CD4-positive, alpha-beta memory T cell (primary cell): ENCODE measurements around the gene SLC6A7. TPM values are rescaled to one million over a fixed set of nuclear protein-coding genes. Genes with fewer than 3 reads are reported as not detected.

ENCODE experiments used
- CTCF ChIA-PET: fragments of 350-600 bp; sonication (Branson Sonifier 250); formaldehyde crosslinking; loops from one replicate; lab custom pipeline; 2021; ENCODE audit warnings: inconsistent platforms; ENCODE audit not compliant: partially characterized antibody; lab: Charles Lee
- POLR2A ChIA-PET: fragments of 350-600 bp; sonication (Branson Sonifier 250); formaldehyde crosslinking; loops from one replicate; lab custom pipeline; 2021; ENCODE audit not compliant: partially characterized antibody; lab: Charles Lee
- DNase-seq, 5 donors: peaks; one replicate each; pipeline versions ENCODE4 v3.0.0 to v3.0.0-alpha.2; 2020 to 2022; ENCODE audit warnings: mixed read lengths in 1 of 5
- H3K27ac ChIP-seq: one replicate; pipeline ENCODE4 v1.7.0; 2013; ENCODE audit warnings: low read depth, low read length
- H3K27me3 ChIP-seq: 2 replicates; pipeline ENCODE4 v1.7.0; 2013; ENCODE audit warnings: mild to moderate bottlenecking, low read length, moderate library complexity; ENCODE audit not compliant: insufficient read depth
- H3K36me3 ChIP-seq: 2 replicates; pipeline ENCODE4 v1.7.0; 2013; ENCODE audit warnings: mild to moderate bottlenecking, low read length, moderate library complexity; ENCODE audit not compliant: insufficient read depth
- H3K4me1 ChIP-seq: 2 replicates; pipeline ENCODE4 v1.7.0; 2013; ENCODE audit warnings: mild to moderate bottlenecking, low read length, moderate library complexity; ENCODE audit not compliant: insufficient read depth
- H3K4me3 ChIP-seq, 2 donors: one replicate each; pipeline ENCODE4 v1.7.0; 2013; ENCODE audit warnings: low read length in 2 of 2, mild to moderate bottlenecking in 1 of 2
- H3K9me3 ChIP-seq, 2 donors: one replicate each; pipeline ENCODE4 v1.7.0; 2013; ENCODE audit warnings: low read length in 2 of 2, control low read depth in 1 of 2; ENCODE audit not compliant: control insufficient read depth in 1 of 2
- H3K27ac Mint-ChIP-seq, 7 donors: one replicate each; pipeline ENCODE4 v1.8.0; 2020 to 2021; ENCODE audit warnings: mixed read lengths in 7 of 7, mild to moderate bottlenecking in 6 of 7, inconsistent platforms in 3 of 7, moderate library complexity in 3 of 7
- H3K27me3 Mint-ChIP-seq, 2 donors: one replicate each; pipeline ENCODE4 v1.8.0; 2020 to 2021; ENCODE audit warnings: mixed read lengths in 2 of 2
- H3K36me3 Mint-ChIP-seq, 2 donors: one replicate each; pipeline ENCODE4 v1.8.0; 2020 to 2021; ENCODE audit warnings: mixed read lengths in 2 of 2, inconsistent platforms in 1 of 2, mild to moderate bottlenecking in 1 of 2
- H3K4me1 Mint-ChIP-seq, 4 donors: one replicate each; pipeline ENCODE4 v1.8.0; 2020 to 2021; ENCODE audit warnings: mixed read lengths in 4 of 4, mild to moderate bottlenecking in 1 of 4
- H3K4me3 Mint-ChIP-seq, 8 donors: one replicate each; pipeline ENCODE4 v1.8.0; 2020 to 2021; ENCODE audit warnings: mixed read lengths in 8 of 8, mild to moderate bottlenecking in 7 of 8, moderate library complexity in 6 of 8, inconsistent platforms in 3 of 8
- H3K9me3 Mint-ChIP-seq, 8 donors: one replicate each; pipeline ENCODE4 v1.8.0; 2020 to 2021; ENCODE audit warnings: mixed read lengths in 8 of 8, mild to moderate bottlenecking in 5 of 8, inconsistent platforms in 3 of 8, moderate library complexity in 1 of 8
- intact Hi-C: fragments of 100-400 bp; cut with micrococcal nuclease; formaldehyde crosslinking; loops from one replicate; pipeline ENCODE4 v1.15.1; 2023
- polyA plus RNA-seq, 2 donors: library from polyadenylated mRNA; unstranded; fragments of 300-500 nt; fragmentation: Illumina TruSeq; gene quantifications; one replicate each; pipeline ENCODE4 v1.2.3, GENCODE V29; 2021
- total RNA-seq, 2 experiments: library from RNA; stranded (reverse); gene quantifications; one replicate each; pipeline ENCODE4 v1.2.3, GENCODE V29; 2021

SLC6A7 gene
- total and polyA plus RNA-seq, 4 experiments from 2014 or later: not detected

DNA sequence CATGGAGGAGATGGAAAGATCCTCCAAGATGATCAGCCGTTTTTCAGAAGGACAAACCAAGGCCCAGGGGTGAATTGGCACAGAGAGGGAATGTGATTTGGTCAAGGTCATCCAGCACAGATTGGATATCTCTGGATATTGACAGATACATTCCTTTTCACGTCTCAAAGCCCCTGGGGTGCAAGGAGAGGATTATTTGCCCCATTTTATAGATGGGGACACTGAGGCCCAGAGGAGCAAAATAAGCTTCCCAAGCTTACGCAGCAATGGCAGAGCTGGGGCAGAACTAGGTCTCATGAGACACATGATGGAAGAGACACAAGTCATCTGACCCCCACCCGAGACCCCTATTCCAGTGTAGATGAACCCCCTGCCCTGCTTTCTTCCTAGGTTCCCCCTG, 33.3 kb upstream of the SLC6A7 start:
- H3K27me3 ChIP-seq: no peaks in the 10 kb centered on the region
- intact Hi-C loops: no loop called here
- peaks cover 17 to 32% of the 10 kb centered on the region in 2 donors for H3K27me3 Mint-ChIP-seq
- H3K27ac ChIP-seq: no peak overlapping the region
- H3K4me1 ChIP-seq: peaks cover 7% of the 10 kb centered on the region
- ChIA-PET CTCF (no interaction called here), POLR2A (no interaction called here)
- no peaks in the 10 kb centered on the region for H3K9me3 ChIP-seq
- no peak overlapping the region for H3K27ac Mint-ChIP-seq
- H3K4me3 ChIP-seq: no peak overlapping the region
- no peaks in the 10 kb centered on the region for H3K9me3 Mint-ChIP-seq
- peaks cover 4 to 10% (median 7%) of the 10 kb centered on the region in 4 donors for H3K4me1 Mint-ChIP-seq
- no peak overlapping the region for H3K4me3 Mint-ChIP-seq
- DNase-seq: no peak
- no peaks in the 10 kb centered on the region for H3K36me3 ChIP-seq
- H3K36me3 Mint-ChIP-seq: no peaks in the 10 kb centered on the region

DNA sequence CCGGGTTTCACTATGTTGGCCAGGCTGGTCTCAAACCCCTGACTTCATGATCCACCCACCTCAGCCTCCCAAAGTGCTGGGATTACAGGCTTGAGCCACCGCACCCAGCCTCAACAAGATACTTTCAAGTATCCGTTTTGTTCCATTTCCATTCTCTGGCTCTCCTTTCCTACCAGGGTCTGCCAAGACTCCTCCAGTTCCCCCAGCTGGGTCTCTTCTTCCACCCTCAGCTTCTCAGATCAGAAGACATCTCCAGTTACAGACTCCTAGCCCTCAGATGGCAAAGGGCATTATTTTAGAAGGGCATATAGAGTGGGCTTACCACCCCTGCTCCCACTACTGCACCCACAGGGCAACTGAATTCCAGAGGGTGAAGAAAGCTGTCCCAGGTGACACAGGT, 32.7 kb upstream of the SLC6A7 start:
- Mint-ChIP-seq H3K27me3 (peaks cover 17 to 34% of the 10 kb centered on the region in 2 donors), H3K4me3 (peak overlapping the region in 5 of 8 donors; percentile 2 to 64 (median 15)), H3K27ac (no peak overlapping the region), H3K4me1 (peaks cover 4 to 10% (median 7%) of the 10 kb centered on the region in 4 donors), H3K36me3 (no peaks in the 10 kb centered on the region), H3K9me3 (no peaks in the 10 kb centered on the region)
- ChIA-PET POLR2A (no interaction called here), CTCF (interaction anchor here (1.6 to 3.2 kb wide), 2 partner anchors 17 to 194 kb away, joined by 5 to 16 read pairs; no protein-coding TSS in a partner anchor)
- intact Hi-C loops: no loop called here
- no peaks in the 10 kb centered on the region for H3K27me3 ChIP-seq
- peaks cover 7% of the 10 kb centered on the region for H3K4me1 ChIP-seq
- no peak overlapping the region for H3K27ac ChIP-seq
- DNase-seq: no peak
- H3K36me3 ChIP-seq: no peaks in the 10 kb centered on the region
- no peak overlapping the region for H3K4me3 ChIP-seq
- H3K9me3 ChIP-seq: no peaks in the 10 kb centered on the region

DNA sequence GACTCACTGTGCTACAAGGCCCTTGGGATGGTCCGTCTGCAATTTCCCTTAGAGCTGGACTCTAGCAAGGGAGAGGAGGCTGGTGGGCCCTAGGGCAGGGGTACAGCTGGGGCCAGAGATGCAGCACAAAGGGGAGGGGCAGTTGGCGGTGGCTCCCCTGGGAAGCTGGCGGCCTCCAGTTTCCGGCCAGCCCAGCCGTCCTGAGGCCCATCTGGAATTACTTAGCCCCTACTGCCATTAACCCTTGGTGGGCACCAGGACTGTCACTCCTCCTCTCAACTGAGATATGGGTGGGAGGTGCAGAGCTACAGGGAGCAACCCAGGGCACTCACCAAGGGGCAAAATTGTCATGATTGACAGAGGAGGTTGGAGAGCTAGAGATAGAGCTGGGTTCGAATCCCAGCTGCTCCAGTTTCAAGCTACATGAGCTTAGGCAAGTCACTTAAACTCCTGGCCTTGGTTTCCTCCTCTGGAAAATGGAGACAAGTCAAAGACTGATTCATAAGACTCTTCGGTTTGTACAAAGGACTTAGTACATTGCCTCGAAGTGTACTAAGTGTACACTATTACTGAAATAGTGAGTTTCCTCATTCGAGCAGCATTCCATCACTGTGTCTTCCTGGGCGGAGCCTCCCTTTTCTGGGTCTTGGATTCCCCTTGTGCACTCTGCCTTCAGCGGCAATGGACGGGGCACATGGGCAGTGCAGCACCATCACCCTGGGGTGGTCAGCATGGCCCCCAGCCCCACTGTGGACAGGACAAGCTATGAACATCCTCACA, 31.5 kb upstream of the SLC6A7 start:
- Histone ChIP-seq H3K27me3 (no peaks in the 10 kb centered on the region), H3K36me3 (no peaks in the 10 kb centered on the region), H3K27ac (no peak overlapping the region), H3K9me3 (no peaks in the 10 kb centered on the region), H3K4me3 (no peak overlapping the region), H3K4me1 (peaks cover 7% of the 10 kb centered on the region)
- H3K4me3 Mint-ChIP-seq: peak overlapping the region in 1 of 8 donors; percentile 36
- no peaks in the 10 kb centered on the region for H3K9me3 Mint-ChIP-seq
- peaks cover 4 to 10% (median 7%) of the 10 kb centered on the region in 4 donors for H3K4me1 Mint-ChIP-seq
- POLR2A ChIA-PET: no interaction called here
- CTCF ChIA-PET: interaction anchor here (1.6 to 3.2 kb wide), 3 partner anchors 16 to 280 kb away, joined by 3 to 16 read pairs (median 5); no protein-coding TSS in a partner anchor
- H3K27ac Mint-ChIP-seq: no peak overlapping the region
- H3K27me3 Mint-ChIP-seq: peaks cover 17 to 34% of the 10 kb centered on the region in 2 donors
- H3K36me3 Mint-ChIP-seq: no peaks in the 10 kb centered on the region
- intact Hi-C loops: no loop called here
- no peak for DNase-seq

DNA sequence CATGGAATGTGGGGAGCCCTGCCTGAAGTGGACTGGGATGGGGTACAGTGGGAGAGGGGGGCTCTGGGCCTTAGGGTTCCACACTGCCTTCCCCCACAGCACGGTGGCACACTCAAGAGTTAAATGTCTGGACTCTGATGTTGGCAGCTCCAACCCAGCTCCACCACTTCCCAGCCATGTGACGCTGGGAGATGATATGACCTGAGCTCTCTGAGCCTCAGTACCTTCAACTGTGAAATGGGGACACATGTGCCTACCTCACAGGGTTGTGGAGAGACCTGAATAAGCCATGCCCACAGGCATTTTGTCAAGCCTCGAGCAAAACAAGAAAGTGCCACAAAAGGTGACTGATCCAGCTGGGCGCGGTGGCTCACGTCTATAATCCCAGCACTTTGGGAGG, 30.8 kb upstream of the SLC6A7 start:
- H3K4me3 ChIP-seq: no peak overlapping the region
- ChIA-PET CTCF (interaction anchor here (0.9 to 3.2 kb wide), 5 partner anchors 15 to 279 kb away, joined by 3 to 16 read pairs (median 4); no protein-coding TSS in a partner anchor), POLR2A (no interaction called here)
- Mint-ChIP-seq H3K4me3 (no peak overlapping the region), H3K4me1 (peaks cover 4 to 10% (median 7%) of the 10 kb centered on the region in 4 donors), H3K27me3 (peaks cover 15 to 27% of the 10 kb centered on the region in 2 donors), H3K36me3 (no peaks in the 10 kb centered on the region), H3K9me3 (no peaks in the 10 kb centered on the region), H3K27ac (no peak overlapping the region)
- no peaks in the 10 kb centered on the region for H3K36me3 ChIP-seq
- H3K9me3 ChIP-seq: no peaks in the 10 kb centered on the region
- no peak overlapping the region for H3K27ac ChIP-seq
- DNase-seq: no peak
- intact Hi-C loops: no loop called here
- H3K4me1 ChIP-seq: peaks cover 7% of the 10 kb centered on the region
- no peaks in the 10 kb centered on the region for H3K27me3 ChIP-seq

DNA sequence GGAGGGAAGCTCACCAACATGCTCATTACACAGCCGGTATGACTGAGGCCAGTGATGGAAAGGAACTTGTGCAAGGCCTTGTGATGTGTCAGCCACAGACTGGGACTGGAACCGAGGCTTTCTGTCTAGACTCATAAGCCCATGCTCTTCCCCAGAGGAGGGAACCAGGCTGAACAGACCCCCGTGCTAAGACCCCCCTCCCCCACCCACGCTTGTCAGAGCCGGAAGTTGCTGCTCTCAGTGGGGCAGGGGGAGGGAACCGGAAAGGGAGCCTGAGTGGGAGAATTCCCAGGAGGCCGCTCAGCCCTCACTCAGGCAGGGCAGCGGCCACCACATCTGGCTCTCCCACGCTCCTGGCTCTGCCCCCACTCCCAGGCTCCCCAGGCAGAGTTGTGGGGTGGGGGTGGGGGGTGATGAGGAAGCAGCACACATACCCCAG, 30.1 kb upstream of the SLC6A7 start:
- Histone ChIP-seq H3K36me3 (no peaks in the 10 kb centered on the region), H3K4me1 (peaks cover 7% of the 10 kb centered on the region), H3K27me3 (no peaks in the 10 kb centered on the region), H3K27ac (no peak overlapping the region), H3K4me3 (no peak overlapping the region), H3K9me3 (no peaks in the 10 kb centered on the region)
- H3K27me3 Mint-ChIP-seq: peaks cover 15 to 24% of the 10 kb centered on the region in 2 donors
- intact Hi-C loops: no loop called here
- H3K27ac Mint-ChIP-seq: no peak overlapping the region
- peaks cover 4 to 10% (median 7%) of the 10 kb centered on the region in 4 donors for H3K4me1 Mint-ChIP-seq
- DNase-seq: no peak
- no peaks in the 10 kb centered on the region for H3K36me3 Mint-ChIP-seq
- H3K9me3 Mint-ChIP-seq: no peaks in the 10 kb centered on the region
- H3K4me3 Mint-ChIP-seq: no peak overlapping the region
- ChIA-PET CTCF (interaction anchor here (0.7 to 3.2 kb wide), 4 partner anchors 57 to 191 kb away, joined by 3 to 16 read pairs (median 4); no protein-coding TSS in a partner anchor), POLR2A (no interaction called here)

DNA sequence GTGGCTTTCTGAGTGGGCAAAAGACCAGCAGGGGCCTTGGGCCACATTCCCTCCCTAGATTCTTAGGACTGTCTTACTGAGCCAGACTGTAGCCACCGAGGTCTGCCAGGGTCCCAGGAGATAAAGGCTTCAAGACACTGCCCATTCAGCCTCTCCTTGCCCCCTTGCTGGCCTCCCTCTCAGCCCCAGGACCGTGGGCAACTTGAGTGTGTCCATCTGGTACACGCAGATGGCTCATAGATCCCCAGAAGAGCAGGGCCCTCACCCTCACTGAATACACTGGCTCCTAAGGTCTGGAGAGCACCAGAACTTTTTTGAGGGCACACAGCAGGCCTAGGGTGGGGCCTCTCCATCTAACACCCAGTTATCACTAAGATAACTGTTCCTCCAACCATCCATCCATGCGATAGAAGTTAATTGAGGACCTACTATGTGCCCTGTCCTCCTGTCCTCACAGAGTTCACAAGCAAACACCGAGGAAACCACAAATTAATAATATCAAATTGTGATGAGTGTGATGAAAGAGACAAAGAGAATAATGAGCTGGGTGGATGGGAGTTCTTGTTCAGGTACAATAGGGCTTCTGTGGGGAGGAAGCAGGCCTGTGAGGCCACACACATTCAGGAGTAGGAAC, 29.3 kb upstream of the SLC6A7 start:
- no peaks in the 10 kb centered on the region for H3K9me3 ChIP-seq
- no peaks in the 10 kb centered on the region for H3K27me3 ChIP-seq
- H3K27ac ChIP-seq: no peak overlapping the region
- Mint-ChIP-seq H3K4me1 (peaks cover 4 to 10% (median 7%) of the 10 kb centered on the region in 4 donors), H3K4me3 (no peak overlapping the region), H3K27ac (peak overlapping the region in 1 of 7 donors; percentile 4), H3K9me3 (no peaks in the 10 kb centered on the region), H3K36me3 (no peaks in the 10 kb centered on the region), H3K27me3 (peaks cover 19 to 22% of the 10 kb centered on the region in 2 donors)
- CTCF ChIA-PET: interaction anchor here (1.5 kb wide), 1 partner anchor 58 kb away, joined by 4 read pairs; no protein-coding TSS in a partner anchor
- H3K36me3 ChIP-seq: no peaks in the 10 kb centered on the region
- intact Hi-C loops: loop anchor here (1.0 kb wide), 1 partner anchor 58 kb away; no protein-coding TSS in a partner anchor
- POLR2A ChIA-PET: no interaction called here
- peaks cover 7% of the 10 kb centered on the region for H3K4me1 ChIP-seq
- H3K4me3 ChIP-seq: no peak overlapping the region
- no peak for DNase-seq
